ENCODE data around the gene SYNJ1.
"Not testable (repeated sequence)": the region's sequence is repeated elsewhere in the genome, so short reads cannot be mapped to it uniquely, and the experiment has no call there.

Gene SYNJ1

GRCh38 chr21:32735524-32735923 lies 7.7 kb upstream of the SYNJ1 start:
- no peak for DNase-seq

- DNase-seq: no peak
Observed at GRCh38 chr21:32733990-32734613, 6.3 kb upstream of the SYNJ1 start.

DNA sequence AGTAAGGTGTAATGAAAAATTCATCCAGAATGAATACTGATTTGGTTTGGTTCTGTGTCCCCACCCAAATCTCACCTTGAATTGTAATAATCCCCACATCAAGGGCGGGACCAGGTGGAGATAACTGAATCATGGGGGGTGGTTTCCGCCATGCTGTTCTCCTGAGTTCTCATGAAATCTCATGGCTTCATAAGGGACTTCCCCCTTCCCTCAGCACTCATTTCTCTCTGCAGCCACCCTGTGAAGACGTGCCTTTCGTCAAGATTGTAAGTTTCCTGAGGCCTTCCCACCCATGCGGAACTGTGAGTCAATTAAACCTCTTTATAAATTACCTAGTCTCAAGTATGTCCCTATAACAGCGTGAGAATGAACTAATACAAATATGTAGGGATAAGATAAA lies 5.5 kb upstream of the SYNJ1 start:
- no peak for DNase-seq

- peak; percentile 5 for DNase-seq
Observed at GRCh38 chr21:32732544-32732943, 4.7 kb upstream of the SYNJ1 start.

GRCh38 chr21:32728848-32729247 lies 1.0 kb upstream of the SYNJ1 start:
- no peak for DNase-seq

GRCh38 chr21:32728456-32728839 lies 635 bp upstream of the SYNJ1 start:
- DNase-seq: peak; percentile 75

- DNase-seq: peak; percentile 54
Observed at GRCh38 chr21:32726839-32727686, 750 bp downstream of the SYNJ1 start.

DNA sequence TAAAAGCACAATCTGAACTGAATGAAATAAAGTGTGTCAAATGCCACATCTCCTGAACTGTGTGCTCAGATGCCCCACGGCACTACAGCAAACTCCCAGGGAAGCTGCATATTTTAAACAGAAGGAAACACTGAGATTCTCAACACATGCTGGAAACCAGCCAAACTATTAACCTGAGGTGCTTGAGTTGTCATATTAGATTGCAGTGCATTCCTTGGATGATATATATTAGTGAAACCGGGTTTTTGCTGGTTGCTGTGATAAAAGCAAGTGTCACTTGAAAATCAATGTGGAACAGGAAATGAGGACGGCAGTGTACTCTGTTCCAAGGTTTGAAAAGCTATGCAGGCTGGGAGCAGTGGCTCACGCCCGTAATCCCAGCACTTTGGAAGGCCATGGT lies 8.7 kb downstream of the SYNJ1 start:
- DNase-seq: no peak

GRCh38 chr21:32717851-32718316 lies 9.9 kb downstream of the SYNJ1 start:
- DNase-seq: no peak

DNA sequence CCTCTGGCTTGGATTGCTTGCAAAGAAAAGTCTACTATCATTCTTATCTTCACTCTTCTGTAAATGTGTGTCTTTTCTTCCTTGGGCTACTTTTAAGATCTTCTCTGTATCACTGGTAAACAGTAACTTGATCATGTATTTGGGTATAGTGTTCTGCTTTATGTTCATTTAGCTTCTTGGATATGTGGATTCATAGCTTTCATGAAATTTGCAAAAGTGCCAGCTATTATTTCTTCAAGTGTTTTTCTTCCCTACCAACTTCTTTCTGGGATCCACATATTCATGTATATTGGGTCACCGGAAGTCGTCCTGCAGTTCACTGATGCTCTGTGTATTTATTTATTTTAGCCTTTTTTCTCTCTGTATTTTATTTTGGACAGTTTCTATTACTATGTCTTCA lies 11.3 kb downstream of the SYNJ1 start:
- no peak for DNase-seq

- DNase-seq: no peak
Observed at GRCh38 chr21:32713726-32714125, 14.1 kb downstream of the SYNJ1 start.

- DNase-seq: no peak
Observed at GRCh38 chr21:32712641-32713040, 15.2 kb downstream of the SYNJ1 start.

- DNase-seq: no peak
Observed at GRCh38 chr21:32712043-32712442, 15.8 kb downstream of the SYNJ1 start.

DNA sequence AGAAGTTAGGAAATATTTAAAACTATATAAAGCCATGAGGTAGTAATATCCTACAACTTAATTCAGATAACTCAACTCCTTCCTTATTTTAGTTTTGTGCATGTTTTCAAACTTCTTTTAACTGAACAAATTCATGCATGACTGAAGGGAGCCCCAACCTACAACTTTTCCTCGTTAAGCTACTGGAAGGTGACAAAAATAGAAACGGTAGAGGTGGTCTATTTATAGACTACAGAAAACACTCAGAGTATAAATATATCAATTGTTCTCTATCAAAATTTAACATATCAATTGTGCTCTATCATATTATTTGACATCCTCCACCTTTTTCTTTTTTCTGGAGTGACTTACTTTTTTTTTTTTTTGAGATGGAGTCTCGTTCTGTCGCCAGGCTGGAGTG lies 16.8 kb downstream of the SYNJ1 start:
- no peak for DNase-seq

GRCh38 chr21:32710069-32710784 lies 17.6 kb downstream of the SYNJ1 start:
- no peak for DNase-seq

GRCh38 chr21:32708069-32708468 lies 19.7 kb downstream of the SYNJ1 start:
- DNase-seq: no peak

DNA sequence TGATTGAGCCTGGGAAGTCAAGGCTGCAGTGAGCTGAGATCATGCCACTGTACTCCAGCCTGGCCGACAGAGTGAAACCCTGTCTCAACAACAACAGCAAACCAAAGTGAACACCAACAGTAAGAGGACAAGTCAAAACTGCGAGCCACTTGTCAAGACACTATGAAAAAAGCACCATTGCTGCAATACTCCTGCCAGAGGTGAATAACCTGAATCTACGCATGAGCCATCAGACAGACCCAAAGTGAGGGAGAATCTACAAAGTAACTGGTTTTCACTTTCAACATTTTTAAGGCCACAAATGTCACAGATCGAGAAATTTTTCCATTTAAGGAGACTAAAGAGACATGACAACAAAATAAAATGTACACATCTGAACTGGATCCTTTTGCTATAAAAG lies 21.9 kb downstream of the SYNJ1 start:
- DNase-seq: no peak

- DNase-seq: no peak
Observed at GRCh38 chr21:32705139-32705538, 22.7 kb downstream of the SYNJ1 start.

- DNase-seq: peak; percentile 57
Observed at GRCh38 chr21:32702702-32703101, 25.1 kb downstream of the SYNJ1 start.

- no peak for DNase-seq
Observed at GRCh38 chr21:32698971-32699693, 28.7 kb downstream of the SYNJ1 start.

DNA sequence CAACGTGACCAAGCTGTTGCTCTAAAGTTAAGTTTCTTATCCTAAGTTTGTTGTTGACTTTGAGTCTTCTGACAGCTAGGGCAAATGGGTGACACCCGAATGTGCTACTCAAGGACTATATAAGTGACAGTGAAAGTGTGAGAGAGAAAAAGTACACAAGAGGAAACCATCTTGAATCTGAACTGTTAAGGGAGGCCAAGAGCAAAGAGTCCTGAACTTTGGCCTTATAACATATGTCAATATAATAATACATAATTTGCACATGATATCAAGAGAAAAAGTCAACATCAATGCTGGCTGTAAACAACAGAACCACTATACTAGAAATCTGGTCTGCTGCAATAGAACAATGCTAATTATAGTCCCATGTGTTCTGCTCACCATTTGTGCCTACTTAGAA lies 29.5 kb downstream of the SYNJ1 start:
- DNase-seq: no peak

- not testable (repeated sequence) for DNase-seq
Observed at GRCh38 chr21:32695482-32695881, 32.3 kb downstream of the SYNJ1 start.

GRCh38 chr21:32693581-32693980 lies 34.2 kb downstream of the SYNJ1 start:
- DNase-seq: no peak

Measured in DMS53 (cell line).